GM23248 (cell line): Measurements from ENCODE around the gene FAM187B.

Experiments used
- EZH2 ChIP-seq: fragments of 200-600 bp; sonication (generic); IDR thresholded peaks from 2 replicates; pipeline ENCODE4 v1.6.1; 2018; ENCODE audit warnings: antibody characterized with exemption, mild to moderate bottlenecking; ENCODE audit not compliant: insufficient read depth, poor library complexity, severe bottlenecking
- EZH2phosphoT487 ChIP-seq: fragments of 200-600 bp; sonication (generic); IDR thresholded peaks from 2 replicates; pipeline ENCODE4 v1.6.1; 2018; ENCODE audit warnings: antibody characterized with exemption, moderate library complexity, mild to moderate bottlenecking, low read depth; ENCODE audit not compliant: insufficient read depth

DNA sequence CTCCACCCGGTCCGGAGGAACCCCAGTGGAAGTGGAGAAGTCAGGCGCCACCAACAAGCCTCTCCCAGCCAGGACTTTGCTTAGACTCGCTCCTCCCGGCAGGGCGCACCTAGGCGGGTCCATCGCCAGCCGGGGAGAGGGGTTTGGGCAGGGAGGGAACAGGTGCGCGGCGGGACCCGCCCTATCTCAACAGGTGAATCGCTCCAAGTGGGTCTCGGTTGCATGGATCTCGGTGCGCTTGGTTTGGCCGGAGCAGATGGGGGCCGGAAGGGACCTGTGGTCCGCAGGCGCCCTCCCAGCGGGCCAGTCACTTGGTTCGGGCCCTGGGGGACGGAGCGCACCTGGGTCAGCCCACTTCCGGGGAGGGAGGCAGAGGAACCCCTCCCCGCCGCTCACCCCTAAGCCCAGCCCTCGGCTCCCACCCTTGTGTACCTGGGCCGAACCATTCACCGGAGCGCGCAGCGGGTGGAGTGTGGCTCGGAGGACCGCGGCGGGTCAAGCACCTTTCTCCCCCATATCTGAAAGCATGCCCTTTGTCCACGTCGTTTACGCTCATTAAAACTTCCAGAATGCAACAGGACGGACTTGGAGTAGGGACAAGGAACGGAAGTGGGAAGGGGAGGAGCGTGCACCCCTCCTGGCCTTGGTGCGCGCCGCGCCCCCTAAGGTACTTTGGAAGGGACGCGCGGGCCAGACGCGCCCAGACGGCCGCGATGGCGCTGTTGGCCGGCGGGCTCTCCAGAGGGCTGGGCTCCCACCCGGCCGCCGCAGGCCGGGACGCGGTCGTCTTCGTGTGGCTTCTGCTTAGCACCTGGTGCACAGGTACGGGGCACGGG lies 20.0 kb upstream of the FAM187B start, which contains the start of gene LSR:
- TF ChIP-seq EZH2 (no peak), EZH2phosphoT487 (no peak)
